Measurements from ENCODE around the gene SYNE3. TPM values are rescaled to one million over a fixed set of nuclear protein-coding genes. Genes with fewer than 3 reads are reported as not detected.
A peak's percentile ranks its signal among the peaks of the same experiment; 100 is the strongest.

The SYNE3 gene
- total RNA-seq, 1 experiment from 2014 or later: 2.8 TPM

- Histone ChIP-seq H3K9me3 (no peaks in the 10 kb centered on the region), H3K4me3 (no peak overlapping the region), H3K36me3 (peaks cover 5% of the 10 kb centered on the region), H3K27me3 (no peaks in the 10 kb centered on the region)
- no peak for DNase-seq
Observed at GRCh38 chr14:95545515-95546168, 29.2 kb upstream of the SYNE3 start.

GRCh38 chr14:95544588-95544987 is 28.1 kb upstream of the SYNE3 start:
- no peaks in the 10 kb centered on the region for H3K9me3 ChIP-seq
- no peak overlapping the region for H3K4me3 ChIP-seq
- no peaks in the 10 kb centered on the region for H3K27me3 ChIP-seq

GRCh38 chr14:95543021-95543420 is 26.6 kb upstream of the SYNE3 start:
- Histone ChIP-seq H3K27me3 (no peaks in the 10 kb centered on the region), H3K9me3 (no peaks in the 10 kb centered on the region), H3K36me3 (peaks cover 5% of the 10 kb centered on the region), H3K4me3 (no peak overlapping the region)
- no peak for DNase-seq

More at GRCh38 chr14:95544588-95544987, 28.1 kb upstream of the SYNE3 start:
- DNase-seq: no peak
- H3K36me3 ChIP-seq: peaks cover 5% of the 10 kb centered on the region

GRCh38 chr14:95541932-95542930 is 25.8 kb upstream of the SYNE3 start:
- no peak overlapping the region for H3K4me3 ChIP-seq
- H3K9me3 ChIP-seq: no peaks in the 10 kb centered on the region
- H3K27me3 ChIP-seq: no peaks in the 10 kb centered on the region
- DNase-seq: no peak
- H3K36me3 ChIP-seq: peaks cover 5% of the 10 kb centered on the region

GRCh38 chr14:95541346-95541745 is 24.9 kb upstream of the SYNE3 start:
- H3K4me3 ChIP-seq: no peak overlapping the region
- no peak for DNase-seq

GRCh38 chr14:95540236-95540855 is 23.9 kb upstream of the SYNE3 start:
- Histone ChIP-seq H3K9me3 (no peaks in the 10 kb centered on the region), H3K4me3 (no peak overlapping the region), H3K36me3 (peaks cover 5% of the 10 kb centered on the region), H3K27me3 (no peaks in the 10 kb centered on the region)
- DNase-seq: no peak

More at GRCh38 chr14:95541346-95541745, 24.9 kb upstream of the SYNE3 start:
- H3K36me3 ChIP-seq: peaks cover 5% of the 10 kb centered on the region
- no peaks in the 10 kb centered on the region for H3K9me3 ChIP-seq
- H3K27me3 ChIP-seq: no peaks in the 10 kb centered on the region

GRCh38 chr14:95538801-95539509 is 22.5 kb upstream of the SYNE3 start:
- Histone ChIP-seq H3K27me3 (no peaks in the 10 kb centered on the region), H3K4me3 (no peak overlapping the region), H3K36me3 (no peaks in the 10 kb centered on the region; the same call in none of the 2 replicates), H3K9me3 (no peaks in the 10 kb centered on the region)
- DNase-seq: no peak

GRCh38 chr14:95537298-95538089 is 21.0 kb upstream of the SYNE3 start:
- peaks cover 8% of the 10 kb centered on the region for H3K36me3 ChIP-seq
- no peak for DNase-seq
- no peaks in the 10 kb centered on the region for H3K27me3 ChIP-seq
- no peak overlapping the region for H3K4me3 ChIP-seq
- no peaks in the 10 kb centered on the region for H3K9me3 ChIP-seq

- Histone ChIP-seq H3K9me3 (no peaks in the 10 kb centered on the region), H3K27me3 (no peaks in the 10 kb centered on the region), H3K36me3 (peaks cover 13% of the 10 kb centered on the region), H3K4me3 (no peak overlapping the region; the same call in 1 of the 2 replicates)
- DNase-seq: no peak
Observed at GRCh38 chr14:95536671-95537070, 20.2 kb upstream of the SYNE3 start.

GRCh38 chr14:95536036-95536593 is 19.7 kb upstream of the SYNE3 start:
- DNase-seq: no peak
- H3K36me3 ChIP-seq: peaks cover 13% of the 10 kb centered on the region
- peak overlapping the region; percentile 87 for H3K4me3 ChIP-seq

GRCh38 chr14:95535226-95536021 is 19.0 kb upstream of the SYNE3 start:
- H3K36me3 ChIP-seq: peaks cover 18% of the 10 kb centered on the region
- H3K9me3 ChIP-seq: no peaks in the 10 kb centered on the region
- H3K4me3 ChIP-seq: peak overlapping the region; percentile 87
- DNase-seq: no peak
- no peaks in the 10 kb centered on the region for H3K27me3 ChIP-seq

More at GRCh38 chr14:95536036-95536593, 19.7 kb upstream of the SYNE3 start:
- Histone ChIP-seq H3K9me3 (no peaks in the 10 kb centered on the region), H3K27me3 (no peaks in the 10 kb centered on the region)

- H3K4me3 ChIP-seq: peak within 1 kb of the TSS; percentile 87
- H3K36me3 ChIP-seq: peaks cover 18% of the 10 kb centered on the region
- H3K9me3 ChIP-seq: no peaks in the 10 kb centered on the region
- DNase-seq: peak; percentile 96
- no peaks in the 10 kb centered on the region for H3K27me3 ChIP-seq
Observed at GRCh38 chr14:95534299-95535225, 18.1 kb upstream of the SYNE3 start, which contains the start of gene GLRX5. TSS of gene GLRX5 (plus strand) at chr14:95535050. CDS start at chr14:95535090, 40 bp downstream.

- Histone ChIP-seq H3K4me3 (peak overlapping the region; percentile 87), H3K36me3 (peaks cover 18% of the 10 kb centered on the region), H3K27me3 (no peaks in the 10 kb centered on the region), H3K9me3 (no peaks in the 10 kb centered on the region)
- no peak for DNase-seq
Observed at GRCh38 chr14:95533822-95534221, 17.4 kb upstream of the SYNE3 start.

- Histone ChIP-seq H3K4me3 (peak overlapping the region; percentile 87), H3K9me3 (no peaks in the 10 kb centered on the region), H3K27me3 (no peaks in the 10 kb centered on the region), H3K36me3 (peaks cover 18% of the 10 kb centered on the region)
- DNase-seq: no peak
Observed at GRCh38 chr14:95533391-95533821, 17.0 kb upstream of the SYNE3 start.

All from MG63 (cell line).